Loucy (cell line): Measurements from ENCODE around the gene ADORA3.

Source experiments
- EZH2phosphoT487 ChIP-seq: fragments of 200-600 bp; IDR thresholded peaks from 2 replicates; pipeline ENCODE4 v1.6.1; 2018; ENCODE audit warnings: antibody characterized with exemption, mild to moderate bottlenecking, moderate library complexity, borderline replicate concordance
- TF ChIP-seq, protein P1 (sequence below): fragments of 200-600 bp; sonication (generic); conservative IDR thresholded peaks from 2 replicates; pipeline ENCODE4 v1.5.1; 2014; ENCODE audit warnings: mild to moderate bottlenecking, antibody characterized with exemption, low read length

DNA sequence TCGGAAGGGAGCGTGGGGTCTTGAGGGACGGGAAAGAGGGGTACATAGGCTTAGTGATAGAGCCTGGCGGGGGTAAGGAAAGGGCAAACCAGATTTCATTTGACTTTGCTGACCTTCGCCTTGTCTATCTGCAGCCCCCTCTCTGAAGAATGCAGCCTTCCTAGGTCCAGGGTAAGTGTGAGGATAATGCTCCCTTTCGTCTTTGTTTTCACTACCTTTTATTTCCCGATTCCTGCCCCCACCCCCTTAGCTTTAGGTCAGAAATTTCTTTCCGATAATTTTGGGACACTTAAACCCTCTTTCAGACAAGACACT lies 53.8 kb downstream of the ADORA3 start:
- TF ChIP-seq, protein P1, sequence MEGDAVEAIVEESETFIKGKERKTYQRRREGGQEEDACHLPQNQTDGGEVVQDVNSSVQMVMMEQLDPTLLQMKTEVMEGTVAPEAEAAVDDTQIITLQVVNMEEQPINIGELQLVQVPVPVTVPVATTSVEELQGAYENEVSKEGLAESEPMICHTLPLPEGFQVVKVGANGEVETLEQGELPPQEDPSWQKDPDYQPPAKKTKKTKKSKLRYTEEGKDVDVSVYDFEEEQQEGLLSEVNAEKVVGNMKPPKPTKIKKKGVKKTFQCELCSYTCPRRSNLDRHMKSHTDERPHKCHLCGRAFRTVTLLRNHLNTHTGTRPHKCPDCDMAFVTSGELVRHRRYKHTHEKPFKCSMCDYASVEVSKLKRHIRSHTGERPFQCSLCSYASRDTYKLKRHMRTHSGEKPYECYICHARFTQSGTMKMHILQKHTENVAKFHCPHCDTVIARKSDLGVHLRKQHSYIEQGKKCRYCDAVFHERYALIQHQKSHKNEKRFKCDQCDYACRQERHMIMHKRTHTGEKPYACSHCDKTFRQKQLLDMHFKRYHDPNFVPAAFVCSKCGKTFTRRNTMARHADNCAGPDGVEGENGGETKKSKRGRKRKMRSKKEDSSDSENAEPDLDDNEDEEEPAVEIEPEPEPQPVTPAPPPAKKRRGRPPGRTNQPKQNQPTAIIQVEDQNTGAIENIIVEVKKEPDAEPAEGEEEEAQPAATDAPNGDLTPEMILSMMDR: no peak
- no peak for TF ChIP-seq EZH2phosphoT487
